Activated B cell treated with CpG ODN at 0.5 μM for 24 hours (primary cell): ENCODE data around the gene VTI1A. TPM values are rescaled to one million over a fixed set of nuclear protein-coding genes. Genes with fewer than 3 reads are reported as not detected.

Experiments used
- ATAC-seq: fragments of 200-7000 bp; cut with Tn5 transposase; one replicate; pipeline ENCODE4 v1.10.0; 2021; ENCODE audit warnings: low read depth, mild to moderate bottlenecking, moderate library complexity
- CTCF ChIA-PET: fragments of 350-600 bp; sonication (Branson Sonifier 250); formaldehyde crosslinking; loops from one replicate; lab custom pipeline; 2021; ENCODE audit warnings: antibody characterized with exemption; lab: Charles Lee
- POLR2A ChIA-PET: fragments of 350-600 bp; sonication (Branson Sonifier 250); formaldehyde crosslinking; loops from one replicate; lab custom pipeline; 2021; ENCODE audit warnings: antibody characterized with exemption; lab: Charles Lee
- DNase-seq: peaks from one replicate; pipeline ENCODE4 v3.0.0; 2022
- H3K27ac Mint-ChIP-seq: one replicate; pipeline ENCODE4 v1.8.0; 2020; ENCODE audit warnings: mixed read lengths
- H3K27me3 Mint-ChIP-seq: one replicate; pipeline ENCODE4 v1.8.0; 2021; ENCODE audit warnings: mixed read lengths
- H3K36me3 Mint-ChIP-seq: one replicate; pipeline ENCODE4 v1.8.0; 2021; ENCODE audit warnings: low read depth, mixed read lengths
- H3K4me1 Mint-ChIP-seq: one replicate; pipeline ENCODE4 v1.8.0; 2021; ENCODE audit warnings: mixed read lengths
- H3K4me3 Mint-ChIP-seq: one replicate; pipeline ENCODE4 v1.8.0; 2020; ENCODE audit warnings: mild to moderate bottlenecking, mixed read lengths
- H3K9me3 Mint-ChIP-seq: one replicate; pipeline ENCODE4 v1.8.0; 2020; ENCODE audit warnings: mixed read lengths
- CTCF ChIP-seq: fragments of 200-600 bp; IDR thresholded peaks from one replicate; pipeline ENCODE4 v1.8.0; 2022; ENCODE audit warnings: antibody characterized with exemption, mild to moderate bottlenecking
- intact Hi-C: fragments of 100-400 bp; cut with micrococcal nuclease; formaldehyde crosslinking; loops from one replicate; pipeline ENCODE4 v1.15.1; 2024
- total RNA-seq: library from RNA; stranded (reverse); gene quantifications from 2 replicates; pipeline ENCODE4 v1.2.3, GENCODE V29; 2022

Gene VTI1A
- total RNA-seq, 1 donor from 2014 or later: 74.0 TPM

GRCh38 chr10:112557197-112557596 lies 110.2 kb downstream of the VTI1A start:
- Mint-ChIP-seq H3K4me1 (no peaks in the 10 kb centered on the region), H3K36me3 (peaks cover 8% of the 10 kb centered on the region)
- CTCF ChIA-PET: no interaction called here

GRCh38 chr10:112558476-112559142 lies 111.6 kb downstream of the VTI1A start:
- TF ChIP-seq CTCF: no peak
- ATAC-seq (no peak), DNase-seq (no peak)
- Mint-ChIP-seq H3K27ac (no peak overlapping the region), H3K36me3 (peaks cover 1% of the 10 kb centered on the region), H3K4me3 (no peak overlapping the region), H3K4me1 (no peaks in the 10 kb centered on the region), H3K9me3 (no peaks in the 10 kb centered on the region), H3K27me3 (no peaks in the 10 kb centered on the region)
- intact Hi-C loops: no loop called here
- ChIA-PET CTCF (no interaction called here), POLR2A (no interaction called here)

More at GRCh38 chr10:112557197-112557596, 110.2 kb downstream of the VTI1A start:
- no peaks in the 10 kb centered on the region for H3K9me3 Mint-ChIP-seq
- POLR2A ChIA-PET: no interaction called here
- intact Hi-C loops: no loop called here
- TF ChIP-seq CTCF: no peak
- ATAC-seq (no peak), DNase-seq (no peak)
- H3K4me3 Mint-ChIP-seq: no peak overlapping the region
- no peak overlapping the region for H3K27ac Mint-ChIP-seq
- H3K27me3 Mint-ChIP-seq: no peaks in the 10 kb centered on the region

GRCh38 chr10:112559349-112559748 lies 112.3 kb downstream of the VTI1A start:
- H3K27ac Mint-ChIP-seq: no peak overlapping the region
- no peak for TF ChIP-seq CTCF
- H3K27me3 Mint-ChIP-seq: no peaks in the 10 kb centered on the region
- ChIA-PET CTCF (no interaction called here), POLR2A (no interaction called here)
- no peaks in the 10 kb centered on the region for H3K4me1 Mint-ChIP-seq
- ATAC-seq: no peak
- peaks cover 1% of the 10 kb centered on the region for H3K36me3 Mint-ChIP-seq
- no peak overlapping the region for H3K4me3 Mint-ChIP-seq
- no peaks in the 10 kb centered on the region for H3K9me3 Mint-ChIP-seq
- intact Hi-C loops: no loop called here
- no peak for DNase-seq

GRCh38 chr10:112562122-112562521 lies 115.1 kb downstream of the VTI1A start:
- CTCF ChIA-PET: no interaction called here
- Mint-ChIP-seq H3K27me3 (no peaks in the 10 kb centered on the region), H3K36me3 (no peaks in the 10 kb centered on the region), H3K27ac (no peak overlapping the region), H3K4me1 (no peaks in the 10 kb centered on the region), H3K4me3 (no peak overlapping the region), H3K9me3 (no peaks in the 10 kb centered on the region)
- intact Hi-C loops: loop anchor here (10.0 kb wide), 1 partner anchor 563 kb away; no protein-coding TSS in a partner anchor
- ATAC-seq (no peak), DNase-seq (no peak)
- POLR2A ChIA-PET: no interaction called here
- no peak for TF ChIP-seq CTCF

GRCh38 chr10:112562809-112563663 lies 116.0 kb downstream of the VTI1A start:
- ChIA-PET POLR2A (no interaction called here), CTCF (no interaction called here)
- Mint-ChIP-seq H3K4me3 (no peak overlapping the region), H3K9me3 (no peaks in the 10 kb centered on the region), H3K27ac (no peak overlapping the region), H3K27me3 (no peaks in the 10 kb centered on the region), H3K36me3 (no peaks in the 10 kb centered on the region), H3K4me1 (no peaks in the 10 kb centered on the region)
- ATAC-seq: no peak
- DNase-seq: no peak
- no peak for TF ChIP-seq CTCF
- intact Hi-C loops: loop anchor here (10.0 kb wide), 1 partner anchor 562 kb away; no protein-coding TSS in a partner anchor
